ENCODE results near the gene RPS6KA3. TPM values are rescaled to one million over a fixed set of nuclear protein-coding genes. Genes with fewer than 3 reads are reported as not detected.

The RPS6KA3 gene
- total RNA-seq, 1 donor from 2014 or later = 57.4 TPM

DNA sequence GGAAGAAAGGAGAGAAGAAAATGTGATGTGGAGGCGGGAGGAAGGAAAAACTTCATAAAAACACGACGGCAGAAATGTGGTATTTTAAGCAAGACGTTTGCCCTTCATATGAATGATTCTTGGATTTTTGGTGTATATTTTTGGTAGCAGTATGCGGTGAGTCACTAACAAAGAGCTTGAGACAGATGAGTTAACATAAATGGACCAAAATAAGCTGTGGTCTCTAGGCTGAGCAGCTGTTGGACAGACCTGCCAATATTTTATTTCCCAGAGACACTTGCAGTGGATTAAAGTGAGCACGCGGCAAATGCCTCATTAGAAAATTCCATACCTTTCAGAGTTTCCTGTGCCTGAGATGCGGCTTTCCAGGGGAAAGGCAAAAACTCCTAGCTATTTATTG lies 43.1 kb upstream of the RPS6KA3 start:
- DNase-seq (ENCODE audit: extremely low spot score, unreplicated experiment) = no peak
- Mint-ChIP-seq H3K4me1 (ENCODE audit: unreplicated experiment) (peaks cover 6% of the 10 kb centered on the region), H3K27ac (no peak overlapping the region), H3K36me3 (no peaks in the 10 kb centered on the region), H3K9me3 (no peaks in the 10 kb centered on the region), H3K27me3 (no peaks in the 10 kb centered on the region), H3K4me3 (no peak overlapping the region)
- TF ChIP-seq, protein P1, sequence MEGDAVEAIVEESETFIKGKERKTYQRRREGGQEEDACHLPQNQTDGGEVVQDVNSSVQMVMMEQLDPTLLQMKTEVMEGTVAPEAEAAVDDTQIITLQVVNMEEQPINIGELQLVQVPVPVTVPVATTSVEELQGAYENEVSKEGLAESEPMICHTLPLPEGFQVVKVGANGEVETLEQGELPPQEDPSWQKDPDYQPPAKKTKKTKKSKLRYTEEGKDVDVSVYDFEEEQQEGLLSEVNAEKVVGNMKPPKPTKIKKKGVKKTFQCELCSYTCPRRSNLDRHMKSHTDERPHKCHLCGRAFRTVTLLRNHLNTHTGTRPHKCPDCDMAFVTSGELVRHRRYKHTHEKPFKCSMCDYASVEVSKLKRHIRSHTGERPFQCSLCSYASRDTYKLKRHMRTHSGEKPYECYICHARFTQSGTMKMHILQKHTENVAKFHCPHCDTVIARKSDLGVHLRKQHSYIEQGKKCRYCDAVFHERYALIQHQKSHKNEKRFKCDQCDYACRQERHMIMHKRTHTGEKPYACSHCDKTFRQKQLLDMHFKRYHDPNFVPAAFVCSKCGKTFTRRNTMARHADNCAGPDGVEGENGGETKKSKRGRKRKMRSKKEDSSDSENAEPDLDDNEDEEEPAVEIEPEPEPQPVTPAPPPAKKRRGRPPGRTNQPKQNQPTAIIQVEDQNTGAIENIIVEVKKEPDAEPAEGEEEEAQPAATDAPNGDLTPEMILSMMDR (conservative IDR thresholded peaks at IDR 0.05) = no peak

DNA sequence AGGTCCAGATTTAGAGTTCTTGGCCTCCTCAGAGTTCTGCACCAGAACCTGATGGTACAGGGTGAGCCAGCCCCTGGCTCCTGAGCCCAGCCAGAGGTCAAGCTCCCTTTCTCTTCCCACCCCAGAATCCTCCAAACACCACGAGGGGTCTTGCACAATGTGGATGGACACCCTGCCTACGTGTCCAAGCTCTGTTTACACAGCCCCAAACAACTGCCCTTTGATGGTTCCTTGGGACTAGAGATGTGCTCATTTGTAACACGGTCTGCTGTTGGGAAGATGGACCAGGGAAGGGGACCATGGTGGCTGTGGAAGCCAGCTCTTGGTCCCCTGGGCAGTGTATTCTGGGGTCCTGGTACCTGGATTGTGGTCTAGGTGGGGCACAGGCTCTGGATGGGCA lies 40.0 kb upstream of the RPS6KA3 start:
- Mint-ChIP-seq H3K36me3 (no peaks in the 10 kb centered on the region), H3K4me1 (ENCODE audit: unreplicated experiment) (peaks cover 6% of the 10 kb centered on the region), H3K27me3 (no peaks in the 10 kb centered on the region), H3K27ac (no peak overlapping the region), H3K4me3 (no peak overlapping the region), H3K9me3 (no peaks in the 10 kb centered on the region)
- TF ChIP-seq, protein P1 (conservative IDR thresholded peaks at IDR 0.05) = no peak
- no peak for DNase-seq (ENCODE audit: extremely low spot score, unreplicated experiment)

DNA sequence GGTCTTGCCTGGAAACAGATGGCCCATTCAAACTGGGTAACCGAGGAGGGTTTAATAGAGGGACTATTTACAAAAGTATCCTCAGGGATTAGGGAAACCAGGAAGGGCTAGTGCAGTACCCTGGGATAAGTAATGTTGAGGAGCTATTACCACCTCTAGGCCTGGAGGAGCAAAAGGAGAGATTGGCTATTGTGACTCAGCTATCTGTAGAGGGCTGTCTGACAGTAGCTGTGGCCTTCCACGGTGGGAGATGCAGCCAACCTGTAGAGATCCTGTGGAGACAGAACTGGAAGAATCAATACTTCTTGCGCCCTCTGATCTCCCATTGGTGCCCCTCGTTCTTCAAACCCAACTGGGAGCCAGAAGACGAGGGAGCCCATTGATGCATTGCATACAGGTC lies 34.1 kb upstream of the RPS6KA3 start:
- DNase-seq (ENCODE audit: extremely low spot score, unreplicated experiment) = no peak
- Mint-ChIP-seq H3K27ac (no peak overlapping the region), H3K27me3 (peaks cover 6% of the 10 kb centered on the region), H3K4me3 (no peak overlapping the region), H3K4me1 (ENCODE audit: unreplicated experiment) (no peaks in the 10 kb centered on the region), H3K36me3 (peaks cover 3% of the 10 kb centered on the region), H3K9me3 (peaks cover 7% of the 10 kb centered on the region)
- TF ChIP-seq, protein P1 (conservative IDR thresholded peaks at IDR 0.05) = no peak

DNA sequence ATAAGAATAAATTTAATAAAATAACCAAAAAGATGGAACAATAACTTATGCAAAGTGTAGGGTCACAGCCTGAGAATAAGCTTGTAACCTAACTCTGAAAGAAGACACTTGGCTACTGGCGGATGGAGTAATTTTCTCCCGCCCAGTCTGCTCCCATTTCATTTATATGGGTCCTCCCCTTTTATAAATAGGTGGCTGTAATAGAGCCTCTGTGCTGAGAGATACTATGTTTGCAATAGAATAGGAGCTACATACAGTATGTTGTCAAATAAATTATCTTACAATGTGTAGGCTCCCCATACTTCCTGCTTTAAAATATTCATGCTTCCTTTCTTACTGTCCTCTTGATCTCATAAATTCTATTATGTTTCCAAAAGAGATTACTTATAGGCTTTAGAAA lies 28.2 kb upstream of the RPS6KA3 start:
- Mint-ChIP-seq H3K27ac (no peak overlapping the region), H3K9me3 (peaks cover 7% of the 10 kb centered on the region), H3K27me3 (peaks cover 6% of the 10 kb centered on the region), H3K36me3 (peaks cover 3% of the 10 kb centered on the region), H3K4me3 (no peak overlapping the region), H3K4me1 (ENCODE audit: unreplicated experiment) (no peaks in the 10 kb centered on the region)
- no peak for DNase-seq (ENCODE audit: extremely low spot score, unreplicated experiment)
- TF ChIP-seq, protein P1 (conservative IDR thresholded peaks at IDR 0.05) = no peak

DNA sequence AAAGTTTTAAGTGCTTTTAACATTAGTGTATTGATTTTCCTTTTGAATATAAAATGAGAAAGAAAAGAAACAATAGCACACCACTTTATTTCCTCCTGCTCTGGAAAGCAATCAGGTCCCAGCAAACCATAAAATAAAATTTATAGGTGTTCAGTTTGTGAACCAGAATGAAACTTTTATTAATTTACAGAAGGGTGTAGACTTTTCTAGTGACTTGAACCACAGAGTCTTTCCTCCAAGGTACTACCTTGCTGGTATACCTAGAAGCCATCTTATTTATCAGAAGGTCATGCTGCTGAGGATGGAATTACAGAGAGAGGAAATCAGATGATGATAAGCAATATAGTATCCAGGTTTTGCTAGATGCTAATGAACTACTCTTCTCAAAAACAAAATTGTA lies 27.6 kb upstream of the RPS6KA3 start:
- TF ChIP-seq, protein P1 (conservative IDR thresholded peaks at IDR 0.05) = no peak
- H3K27me3 Mint-ChIP-seq = peaks cover 6% of the 10 kb centered on the region
- no peak overlapping the region for H3K4me3 Mint-ChIP-seq
- DNase-seq (ENCODE audit: extremely low spot score, unreplicated experiment) = no peak
- H3K4me1 Mint-ChIP-seq (ENCODE audit: unreplicated experiment) = no peaks in the 10 kb centered on the region
- H3K27ac Mint-ChIP-seq = no peak overlapping the region
- H3K9me3 Mint-ChIP-seq = peaks cover 7% of the 10 kb centered on the region
- H3K36me3 Mint-ChIP-seq = peaks cover 3% of the 10 kb centered on the region

DNA sequence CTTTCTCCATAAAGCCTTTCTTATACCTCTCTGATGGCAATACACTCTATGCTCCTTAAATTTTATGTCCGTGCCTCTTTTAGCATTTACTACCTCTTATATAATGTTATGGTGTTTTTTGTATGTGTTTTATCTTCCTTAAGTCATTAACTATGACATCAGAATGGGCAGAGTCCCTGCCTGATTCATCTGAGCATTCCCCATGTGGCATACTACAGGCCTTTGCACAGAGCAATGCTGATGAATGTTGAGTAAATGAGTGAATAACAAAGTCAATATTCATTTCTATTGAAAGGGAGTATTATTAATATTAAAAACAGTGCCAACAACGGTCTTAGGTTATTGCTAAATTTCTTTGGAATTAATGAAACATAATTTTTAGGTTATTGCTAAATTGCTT lies 18.8 kb upstream of the RPS6KA3 start:
- Mint-ChIP-seq H3K4me1 (ENCODE audit: unreplicated experiment) (no peaks in the 10 kb centered on the region), H3K27me3 (no peaks in the 10 kb centered on the region), H3K36me3 (no peaks in the 10 kb centered on the region), H3K9me3 (no peaks in the 10 kb centered on the region), H3K4me3 (no peak overlapping the region), H3K27ac (no peak overlapping the region)
- TF ChIP-seq, protein P1 (conservative IDR thresholded peaks at IDR 0.05) = no peak
- DNase-seq (ENCODE audit: extremely low spot score, unreplicated experiment) = no peak
